Liver (tissue), 3 donors: ENCODE measurements around the gene ZYG11B.

Experiments used
- CTCF ChIP-seq: fragments of 150-350 bp; IDR thresholded peaks from 2 replicates; pipeline ENCODE4 v1.5.1; 2017; ENCODE audit warnings: improper control_type of control experiment, low read depth, low read length; ENCODE audit not compliant: missing input control
- FOXA1 ChIP-seq: IDR thresholded peaks from 2 replicates; pipeline ENCODE4 v1.6.1; 2016; ENCODE audit warnings: antibody characterized with exemption
- JUND ChIP-seq, 2 donors: IDR thresholded peaks; 2 replicates each; pipeline ENCODE4 v1.6.1; 2016; ENCODE audit warnings: antibody characterized with exemption in 2 of 2
- SP1 ChIP-seq: IDR thresholded peaks from 2 replicates; pipeline ENCODE4 v1.6.1; 2018; ENCODE audit warnings: antibody characterized with exemption, mild to moderate bottlenecking
- donor health status: healthy.
- donor health status: healthy.

DNA sequence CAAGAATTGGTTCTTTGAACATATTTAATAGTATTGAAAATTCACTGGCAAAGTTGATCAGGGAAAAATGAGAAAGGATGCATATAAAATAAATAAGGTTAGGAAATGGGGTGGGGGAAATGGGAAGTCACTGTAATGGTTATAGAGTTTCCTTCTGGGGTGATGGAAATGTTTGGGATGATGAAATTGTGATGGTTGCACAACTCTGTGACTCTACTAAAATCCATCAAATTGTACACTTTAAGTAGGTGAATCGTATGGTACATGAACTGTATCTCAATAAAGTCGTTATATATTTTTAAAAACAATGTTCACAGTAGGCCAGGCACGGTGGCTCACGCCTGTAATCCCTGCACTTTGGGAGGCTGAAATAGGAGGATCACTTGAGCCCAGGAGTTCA is 59.9 kb downstream of the ZYG11B start:
- no peak for TF ChIP-seq CTCF
- TF ChIP-seq SP1 = no peak
- no peak for TF ChIP-seq JUND (IDR thresholded peaks at IDR 0.05)
- no peak for TF ChIP-seq FOXA1
